ENCODE data around the gene NFIC.
A peak's percentile ranks its signal among the peaks of the same experiment; 100 is the strongest.
"Not testable (repeated sequence)": the region's sequence is repeated elsewhere in the genome, so short reads cannot be mapped to it uniquely, and the experiment has no call there.

The NFIC gene

GRCh38 chr19:3401004-3401768 is 34.8 kb downstream of the NFIC start:
- no peak for DNase-seq

DNA sequence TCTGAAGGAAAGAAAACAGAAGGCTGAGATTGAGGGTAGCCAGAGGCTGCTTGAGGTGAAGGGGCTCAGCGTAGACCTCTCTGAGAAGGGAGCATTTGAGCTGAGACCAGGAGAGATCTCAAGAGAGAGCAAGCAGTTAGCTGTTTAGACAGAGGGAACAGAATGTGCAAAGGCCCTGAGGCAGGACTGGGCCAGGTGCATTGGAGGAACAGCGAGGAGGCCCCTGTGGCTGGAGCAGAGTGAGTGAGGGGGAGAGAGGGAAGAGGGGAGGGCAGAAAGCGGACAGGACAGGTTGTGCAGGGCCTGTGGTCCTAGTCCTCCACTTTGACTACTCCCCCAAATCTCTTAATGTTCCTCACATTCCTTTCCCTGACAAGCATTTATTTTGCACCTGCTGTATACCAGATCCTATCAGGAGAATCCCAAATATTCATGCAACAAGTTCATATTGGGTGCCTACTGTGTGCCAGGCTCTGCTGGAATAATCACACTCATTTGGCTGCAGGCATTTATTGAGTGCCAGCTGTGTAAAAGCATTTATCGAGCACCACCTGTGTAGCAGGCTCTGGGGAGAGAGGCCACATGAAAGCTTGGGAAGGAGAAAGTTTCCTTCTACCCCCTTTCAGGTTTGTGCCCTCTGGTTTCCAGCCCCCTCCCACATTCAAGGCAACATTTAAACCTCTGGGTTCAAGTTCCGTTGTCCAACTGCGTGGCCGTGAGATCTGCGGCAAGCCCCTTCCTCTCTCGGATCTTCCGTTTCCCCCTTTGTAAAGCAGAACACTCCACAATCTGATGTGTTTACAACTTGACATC is 36.5 kb downstream of the NFIC start:
- DNase-seq, result no peak

GRCh38 chr19:3403489-3404323 is 37.3 kb downstream of the NFIC start:
- DNase-seq, result no peak

DNA sequence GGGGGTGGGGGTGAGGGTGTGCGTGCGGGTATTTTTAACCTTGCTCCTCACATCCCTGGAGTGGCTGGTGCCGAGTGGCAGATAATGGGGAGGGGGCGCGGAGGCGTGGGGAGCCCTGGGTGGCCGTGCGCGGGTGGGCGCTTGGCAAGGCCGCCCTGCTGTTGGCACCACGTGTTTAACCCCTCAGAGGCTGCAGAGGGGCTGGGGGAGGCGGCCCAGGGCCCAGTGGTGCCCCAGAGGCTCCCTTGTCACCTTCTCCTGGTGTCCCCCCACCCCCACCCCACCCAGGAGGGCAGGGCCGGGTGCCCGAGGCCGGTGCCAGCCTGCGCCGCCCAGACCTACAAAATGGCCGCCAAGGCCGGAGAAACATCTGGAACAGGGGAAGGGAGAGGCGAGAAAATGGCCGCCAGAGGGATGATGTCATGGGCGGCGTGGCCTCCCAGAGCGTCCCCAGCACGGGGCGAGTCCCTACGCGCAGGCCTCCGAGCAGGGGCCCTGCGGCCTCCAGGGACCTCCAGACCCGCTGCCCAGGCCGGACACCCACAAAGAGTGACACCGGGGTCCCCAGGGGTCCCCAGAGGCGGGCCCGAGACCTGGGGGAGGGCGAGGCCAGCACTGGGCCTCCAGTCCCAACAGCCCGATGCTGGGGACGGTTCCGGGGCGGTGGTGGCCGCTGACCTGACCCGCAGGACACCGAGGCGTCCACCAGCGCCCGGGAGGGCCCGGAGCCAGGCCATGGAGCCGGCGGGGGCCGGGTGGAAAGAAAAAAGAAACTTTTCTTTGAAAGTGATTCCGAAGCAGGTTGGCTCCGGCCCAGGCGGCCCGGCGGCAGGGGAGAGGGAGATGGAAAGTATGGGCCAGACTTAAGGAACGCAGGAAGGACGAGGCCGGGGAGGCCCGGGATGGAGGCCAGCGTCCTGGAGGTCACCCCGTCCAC is 38.2 kb downstream of the NFIC start:
- DNase-seq, result no peak

GRCh38 chr19:3405261-3405653 is 38.9 kb downstream of the NFIC start:
- DNase-seq, result no peak

DNA sequence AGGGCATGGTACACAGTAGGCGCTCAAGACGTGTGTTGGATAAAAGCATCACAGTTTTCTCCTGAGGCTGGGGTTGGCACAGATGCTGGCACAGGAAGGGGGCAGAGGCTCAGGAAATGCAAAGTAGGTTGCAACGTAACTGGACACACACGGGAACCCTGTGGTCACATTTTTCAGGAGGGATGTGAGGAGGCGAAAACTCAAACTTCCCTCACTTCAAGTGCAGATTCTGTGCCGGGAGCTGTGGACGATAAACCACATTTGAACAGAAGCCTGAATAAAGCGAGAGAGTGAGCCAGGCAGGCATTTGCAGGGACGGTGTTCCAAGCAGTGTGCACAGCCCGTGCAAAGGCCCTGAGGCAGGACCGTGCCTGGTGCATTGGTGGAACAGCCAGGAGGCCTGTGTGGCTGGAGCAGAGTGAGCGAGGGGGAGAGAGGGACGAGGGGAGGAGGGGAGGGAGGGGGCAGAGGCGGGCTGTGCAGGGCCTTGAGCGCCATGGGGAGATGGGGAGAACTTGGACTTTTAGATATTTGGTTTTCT is 40.3 kb downstream of the NFIC start:
- DNase-seq, result no peak

DNA sequence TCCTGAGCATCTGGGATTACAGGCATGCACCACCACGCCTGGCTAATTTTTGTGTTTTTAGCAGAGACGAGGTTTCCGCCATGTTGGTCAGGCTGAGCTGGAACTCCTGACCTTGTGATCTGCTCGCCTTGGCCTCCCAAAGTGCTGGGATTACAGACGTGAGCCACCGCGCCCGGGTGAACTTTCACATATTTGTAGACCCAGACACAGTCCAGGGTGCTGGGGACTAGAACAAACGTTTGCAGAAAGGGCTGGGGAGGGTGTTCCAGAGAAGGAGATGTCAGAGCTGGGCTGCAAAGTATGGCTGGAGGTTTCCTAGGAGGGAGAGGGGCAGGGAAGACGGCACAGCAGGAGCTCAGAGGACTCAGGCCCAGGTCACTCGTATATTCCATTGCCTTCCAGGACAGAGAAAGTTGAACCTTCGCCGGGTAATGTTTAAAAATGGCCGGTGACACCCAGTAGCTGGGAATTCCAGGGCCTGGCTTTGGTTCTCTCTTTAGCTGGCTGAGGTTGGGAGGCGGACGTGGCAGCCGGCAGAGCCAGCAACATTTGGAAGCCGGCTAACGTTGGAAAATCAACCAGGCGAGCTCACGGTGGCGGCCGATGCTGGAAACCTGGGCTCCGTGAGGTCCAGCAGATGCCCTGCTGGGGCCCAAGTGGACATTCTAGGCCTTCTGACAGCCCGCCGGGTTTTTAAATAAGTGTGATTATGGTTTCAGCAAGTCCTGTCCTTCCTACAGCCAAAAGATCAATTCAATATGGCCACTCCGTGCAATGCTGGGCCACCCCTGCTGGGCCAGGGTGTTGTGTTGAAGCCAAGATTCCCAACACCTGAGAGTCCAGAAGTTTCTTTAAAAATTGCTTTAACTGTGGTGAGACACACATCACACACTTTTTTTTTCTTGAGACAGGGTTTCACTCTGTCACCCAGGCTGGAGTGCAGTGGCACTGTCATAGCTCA is 41.5 kb downstream of the NFIC start:
- DNase-seq, result no peak

GRCh38 chr19:3408996-3409345 is 42.6 kb downstream of the NFIC start:
- no peak for DNase-seq

DNA sequence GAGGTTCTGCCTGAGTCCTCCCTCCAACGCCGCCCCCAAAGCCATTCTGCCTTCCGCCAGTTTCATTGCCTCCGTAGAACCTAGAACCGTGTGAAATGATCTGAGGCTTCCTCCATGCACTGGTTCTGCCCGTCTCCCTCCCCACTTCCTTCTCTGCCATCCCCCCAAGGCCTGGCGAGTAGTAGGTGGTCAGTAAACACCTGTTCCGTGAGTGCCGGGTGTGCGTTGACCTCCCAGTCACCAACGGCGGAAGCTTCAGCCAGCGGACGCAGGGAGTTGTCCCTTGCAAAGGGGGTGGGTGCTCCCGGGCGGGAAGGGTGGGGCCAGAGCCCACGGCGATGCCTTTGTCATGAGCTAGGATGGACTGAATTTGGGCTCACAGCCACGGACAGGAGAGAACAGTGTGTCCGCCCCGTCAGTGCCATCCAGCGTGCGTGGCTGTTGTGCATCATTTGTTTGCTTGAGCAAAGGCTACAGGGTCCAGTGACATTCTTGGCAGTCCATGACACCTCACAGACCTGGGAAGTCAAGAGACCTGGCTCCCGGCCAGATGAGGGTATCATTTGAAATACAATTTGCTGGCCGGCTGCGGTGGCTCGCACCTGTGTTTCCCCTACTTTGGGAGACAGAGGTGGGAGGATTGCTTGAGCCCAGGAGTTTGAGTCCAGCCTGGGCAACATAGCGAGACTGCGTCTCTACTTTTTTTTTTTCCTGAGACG is 43.1 kb downstream of the NFIC start:
- DNase-seq, result peak; percentile 25

- no peak for DNase-seq
These were observed 45.3 kb downstream of the NFIC start for GRCh38 chr19:3411636-3412035.

DNA sequence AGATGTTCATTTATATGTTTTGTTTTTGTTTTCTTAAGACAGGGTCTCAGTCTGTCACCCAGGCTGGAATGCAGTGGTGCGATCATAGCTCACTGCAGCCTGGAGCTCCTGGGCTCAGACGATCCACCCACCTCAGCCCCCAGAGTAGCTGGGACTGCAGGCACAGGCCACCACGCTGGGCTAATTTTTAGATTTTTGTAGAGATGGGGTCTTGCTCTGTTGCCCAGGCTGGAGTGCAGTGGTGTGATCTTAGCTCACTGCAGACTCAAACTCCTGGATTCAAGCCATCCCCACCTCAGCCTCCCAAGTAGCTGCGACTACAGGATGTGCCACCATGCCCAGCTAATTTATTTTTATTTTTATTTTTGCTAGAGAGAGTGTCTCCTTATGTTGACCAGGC is 45.7 kb downstream of the NFIC start:
- DNase-seq, result no peak

- DNase-seq, result no peak
These were observed 47.5 kb downstream of the NFIC start for GRCh38 chr19:3413796-3414327.

DNA sequence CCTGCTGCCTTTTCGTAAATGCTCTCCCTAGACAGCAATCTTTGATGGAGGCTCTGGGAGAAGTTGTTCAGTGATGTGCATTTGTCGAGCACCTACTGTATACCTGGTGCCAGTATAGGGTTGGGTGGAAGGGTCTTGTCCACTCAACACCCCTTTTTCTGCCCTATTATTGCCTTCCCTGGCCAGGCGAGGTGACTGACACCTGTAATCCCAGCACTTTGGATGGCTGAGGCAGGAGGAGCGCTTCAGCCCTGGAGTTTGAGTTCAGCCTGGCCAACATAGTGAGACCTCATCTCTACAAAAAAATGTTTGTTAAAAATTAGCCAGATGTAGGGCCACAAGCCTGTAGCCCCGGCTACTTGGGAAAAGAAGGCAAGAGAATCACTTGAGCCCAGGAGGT is 49.3 kb downstream of the NFIC start:
- no peak for DNase-seq

DNA sequence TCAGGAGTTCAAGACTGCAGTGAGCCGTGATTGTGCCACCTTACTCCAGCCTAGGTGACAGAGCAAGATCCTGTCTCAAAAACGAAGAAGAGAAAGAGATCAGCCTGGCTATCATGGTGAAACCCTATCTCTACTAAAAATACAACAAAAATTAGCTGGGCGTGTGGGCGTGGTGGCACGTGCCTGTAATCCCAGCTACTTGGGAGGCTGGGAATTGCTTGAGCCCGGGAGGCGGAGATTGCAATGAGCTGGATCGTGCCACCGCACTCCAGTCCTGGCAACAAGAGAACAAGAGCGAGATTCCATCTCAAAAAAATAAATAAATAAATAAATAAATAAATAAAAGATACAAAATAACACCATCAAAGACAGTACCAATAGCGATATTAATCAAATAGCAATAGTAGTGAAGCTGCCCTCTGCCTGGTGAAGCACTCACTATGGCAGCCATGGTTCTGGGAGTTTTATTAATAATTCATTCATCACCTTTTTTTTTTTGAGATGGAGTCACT is 53.9 kb downstream of the NFIC start:
- no peak for DNase-seq

DNA sequence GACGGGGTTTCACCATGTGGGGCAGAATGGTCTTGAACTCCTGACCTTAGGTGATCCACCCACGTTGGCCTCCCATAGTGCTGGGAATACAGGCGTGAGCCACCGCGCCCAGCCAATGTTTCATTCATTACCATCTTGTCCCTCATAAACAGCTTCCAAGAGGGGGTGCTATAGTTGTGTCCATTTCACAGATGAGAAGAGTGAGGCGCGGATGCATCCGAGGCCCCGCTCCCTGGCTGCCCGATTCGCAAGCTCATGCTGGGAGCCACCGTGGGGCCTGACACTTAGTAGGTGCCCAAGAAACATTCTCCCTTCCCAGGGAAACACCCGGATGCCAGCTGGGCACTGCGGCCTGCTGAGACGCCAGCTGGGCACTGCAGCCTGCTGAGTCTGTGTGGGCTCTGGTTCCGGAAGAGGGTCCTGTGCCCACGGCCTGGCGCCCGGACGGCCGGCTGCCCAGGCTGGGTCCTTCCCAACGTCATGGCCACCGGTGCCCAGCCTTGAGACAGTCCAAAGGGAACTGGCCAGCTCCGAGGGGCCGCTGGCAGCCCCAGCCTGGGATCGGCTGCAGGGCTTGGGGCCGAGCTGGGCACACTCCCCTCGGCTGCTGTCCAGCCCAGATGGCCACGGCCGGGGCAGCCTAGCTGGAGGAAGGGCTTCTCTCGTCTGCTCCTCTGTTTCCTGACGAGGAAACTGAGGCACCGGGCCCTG is 54.7 kb downstream of the NFIC start:
- DNase-seq, result no peak

DNA sequence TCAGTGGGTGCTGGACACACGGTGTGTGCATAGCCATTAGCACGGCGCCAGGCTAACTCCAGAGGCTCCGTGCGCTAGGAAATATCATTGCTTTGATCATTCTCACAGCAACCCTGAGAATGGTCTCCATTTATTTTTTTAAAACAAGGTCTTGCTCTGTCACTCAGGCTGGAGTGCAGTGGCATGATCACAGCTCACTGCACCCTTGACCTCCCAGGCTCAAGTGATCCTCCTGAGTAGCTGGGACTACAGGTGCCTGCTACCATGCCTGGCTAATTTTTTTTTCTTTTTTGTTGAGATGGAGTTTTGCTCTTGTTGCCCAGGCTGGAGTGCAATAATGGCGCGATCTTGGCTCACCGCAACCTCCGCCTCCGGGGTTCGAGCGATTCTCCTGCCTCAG is 55.3 kb downstream of the NFIC start:
- DNase-seq, result not testable (repeated sequence)

DNA sequence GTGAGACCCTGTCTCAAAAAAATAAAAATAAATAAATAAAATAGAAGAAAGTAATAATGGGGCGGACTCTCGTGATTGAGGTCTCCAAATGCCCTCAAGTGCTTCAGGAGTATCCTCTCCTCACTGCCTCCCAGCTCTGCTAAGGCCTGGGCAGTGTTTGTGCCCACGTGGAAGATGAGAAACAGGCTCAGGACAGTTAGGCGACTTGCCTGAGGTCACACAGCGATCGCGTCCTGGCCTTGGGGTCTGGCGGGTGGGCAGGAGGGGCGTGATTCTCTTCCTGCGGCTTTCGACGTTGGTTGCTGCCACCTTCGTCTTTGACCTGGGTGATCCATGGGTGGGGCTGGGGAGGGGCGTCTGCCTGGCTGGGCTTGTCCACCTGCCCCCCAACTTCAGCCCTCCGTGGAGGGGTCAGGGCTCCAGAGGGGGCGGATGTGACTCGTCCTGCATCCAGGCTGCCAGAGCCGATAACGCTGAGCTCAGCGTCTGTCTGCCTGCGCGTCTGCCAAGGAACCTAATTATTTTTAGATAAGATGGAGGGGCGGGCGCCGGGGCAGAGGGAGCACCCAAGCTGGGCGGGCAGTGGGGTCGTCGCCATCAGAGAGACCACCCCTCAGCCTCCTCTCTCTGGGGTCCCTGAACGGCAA is 56.9 kb downstream of the NFIC start:
- no peak for DNase-seq

GRCh38 chr19:3426433-3426832 is 60.0 kb downstream of the NFIC start:
- DNase-seq, result no peak

DNA sequence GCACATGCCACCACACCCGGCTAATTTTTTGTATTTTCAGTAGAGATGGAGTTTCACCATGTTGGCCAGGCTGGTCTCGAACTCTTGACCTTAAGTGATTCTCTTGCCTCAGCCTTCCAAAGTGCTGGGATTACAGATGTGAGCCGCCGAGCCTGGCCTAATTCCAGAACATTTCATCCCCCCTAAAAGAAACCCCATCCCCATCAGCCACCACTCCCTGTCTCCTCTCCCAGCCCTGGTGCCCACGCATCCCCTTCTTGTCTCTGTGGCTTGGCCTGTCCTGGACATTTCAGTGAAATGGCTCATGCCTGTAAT is 63.9 kb downstream of the NFIC start:
- not testable (repeated sequence) for DNase-seq

Measured in NCI-H345 (cell line).